OCI-M2 (cell line): Measurements from ENCODE around the gene CYBRD1.
"Not testable (repeated sequence)": the region's sequence is repeated elsewhere in the genome, so short reads cannot be mapped to it uniquely, and the experiment has no call there.

Experiments used
- DNase-seq: peaks from one replicate; lab custom pipeline; 2025; ENCODE audit not compliant: unreplicated experiment; lab: John Stamatoyannopoulos, UW

CYBRD1 gene

GRCh38 chr2:171522052-171522787, at the start of gene CYBRD1:
CYBRD1 (plus strand) TSS chr2:171522474; CDS start chr2:171522546, 72 bp downstream.
- no peak for DNase-seq

DNA sequence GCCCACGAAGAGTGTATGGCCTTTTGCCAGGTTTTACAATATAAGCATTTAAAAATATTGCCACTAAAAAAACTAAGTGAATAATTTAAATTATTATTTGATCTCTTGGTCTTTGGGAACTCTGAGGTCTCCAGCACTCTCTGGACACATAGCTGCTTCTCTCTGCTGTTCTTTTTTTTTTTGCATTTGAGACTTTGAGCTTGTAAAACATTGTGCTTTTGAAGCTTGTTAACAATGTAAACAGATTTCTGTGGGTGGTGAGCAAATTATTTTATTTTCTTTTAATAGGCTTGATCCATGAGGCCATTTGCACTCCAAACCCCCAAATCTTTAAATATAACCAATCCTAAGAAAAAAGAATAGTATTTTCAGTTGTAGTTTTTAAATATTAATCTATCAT, 46.3 kb upstream of the CYBRD1 start:
- no peak for DNase-seq

- DNase-seq: no peak
Observed at GRCh38 chr2:171478345-171478744, 43.9 kb upstream of the CYBRD1 start.

DNA sequence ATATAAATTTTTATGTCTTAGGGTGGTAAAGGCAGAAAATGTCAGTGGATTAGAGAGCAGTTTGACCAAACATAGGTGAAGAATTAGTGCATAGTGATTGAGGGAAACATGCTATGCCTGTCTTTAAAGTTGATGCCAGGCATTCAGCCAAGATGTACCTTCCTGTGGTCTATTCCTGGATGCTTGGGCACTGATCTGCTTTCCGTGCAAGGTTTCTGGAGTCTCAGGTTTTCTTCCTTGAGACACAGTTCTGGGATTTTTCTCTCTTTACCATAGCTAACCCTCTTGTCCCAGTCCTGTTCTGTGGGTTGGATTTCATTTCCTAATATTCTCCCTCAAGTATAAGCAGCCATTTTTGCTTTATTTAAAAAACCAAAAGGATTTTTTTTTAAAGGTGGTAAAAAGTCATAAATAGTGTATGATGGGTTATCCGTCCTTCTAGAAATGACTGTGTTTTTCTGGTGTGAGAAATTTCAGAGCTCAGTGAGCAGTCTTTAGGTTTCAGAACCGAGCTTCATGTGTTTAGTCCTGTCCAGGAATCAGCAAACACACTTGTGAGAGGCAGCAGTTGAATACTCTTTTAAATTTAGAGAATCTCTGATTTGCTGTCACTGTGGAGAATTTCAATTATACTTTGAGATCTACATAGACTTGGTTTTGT, 43.0 kb upstream of the CYBRD1 start:
- DNase-seq: no peak

DNA sequence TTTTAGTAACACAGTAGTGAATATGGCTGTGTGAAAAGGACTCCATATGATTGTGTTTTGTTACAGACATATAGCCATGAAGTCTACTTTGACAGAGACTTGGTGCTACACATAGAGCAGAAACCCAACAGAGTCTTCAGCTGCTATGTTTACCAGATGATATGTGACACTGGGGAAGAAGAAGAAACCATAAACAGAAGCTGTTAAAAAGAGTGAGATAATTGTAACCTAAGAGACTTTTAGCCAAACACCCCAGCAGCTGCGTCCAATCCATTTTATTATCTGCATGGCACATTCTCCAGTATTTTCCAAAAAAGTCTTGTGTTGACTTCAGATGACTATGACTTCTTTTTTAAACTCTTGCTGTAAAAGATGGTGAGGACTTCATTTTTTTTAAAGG, 41.4 kb upstream of the CYBRD1 start:
- peak; percentile 15 for DNase-seq

GRCh38 chr2:171482308-171482707, 40.0 kb upstream of the CYBRD1 start:
- no peak for DNase-seq

DNA sequence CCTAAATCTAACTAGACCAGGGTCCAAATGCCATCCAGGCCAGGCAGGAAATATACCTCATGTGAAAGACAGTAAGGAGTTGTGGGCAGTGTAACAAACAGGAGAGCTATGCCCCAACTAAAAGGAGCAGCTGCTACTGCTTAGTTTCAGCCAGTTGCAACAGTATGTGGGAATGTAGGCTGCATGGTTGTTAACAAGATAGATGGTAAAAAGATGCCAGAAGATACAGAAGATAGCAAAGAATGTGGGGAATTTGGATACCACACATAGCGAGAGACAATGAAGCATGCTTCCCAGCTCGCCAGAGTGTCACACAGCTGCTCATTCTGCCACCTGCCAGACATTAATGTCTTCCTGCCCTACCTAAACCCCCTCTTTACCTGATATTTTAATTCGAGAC, 39.4 kb upstream of the CYBRD1 start:
- no peak for DNase-seq

DNA sequence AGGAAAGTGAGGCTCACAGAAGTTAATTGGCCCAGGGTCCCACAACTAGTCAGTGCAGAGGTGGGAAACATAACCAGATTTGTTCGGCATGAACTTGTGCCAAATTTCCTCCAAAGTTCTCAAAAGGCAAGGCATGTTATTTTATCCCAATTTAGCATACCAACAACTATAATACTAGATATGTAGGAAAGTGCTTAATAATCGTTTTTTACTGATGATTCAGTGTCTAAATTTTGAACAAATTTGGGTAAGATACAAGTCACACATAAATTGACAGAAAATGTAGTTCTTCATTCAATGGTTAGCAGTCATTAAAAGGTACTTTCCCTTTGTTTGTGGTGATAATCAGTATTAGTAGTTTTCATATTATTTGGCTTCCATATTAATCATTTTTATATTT, 38.5 kb upstream of the CYBRD1 start:
- DNase-seq: no peak

DNA sequence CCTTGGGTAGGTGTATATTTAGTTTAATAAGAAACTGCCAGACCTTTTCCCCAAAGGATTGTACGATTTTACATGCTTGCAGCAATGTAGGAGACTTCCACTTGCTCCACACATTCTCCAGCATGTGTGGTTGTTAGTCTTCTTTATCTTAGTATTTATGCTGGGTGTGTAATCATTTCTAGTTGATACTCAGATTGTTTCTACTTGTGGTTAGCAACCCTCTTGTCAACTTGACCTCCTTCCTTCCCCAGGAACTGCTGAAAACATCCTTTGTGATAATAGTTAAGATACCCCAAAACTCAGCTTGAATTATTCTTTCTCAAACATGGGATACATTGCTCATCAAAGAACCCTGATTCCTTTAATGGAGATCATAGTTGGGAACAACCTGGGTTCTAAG, 37.2 kb upstream of the CYBRD1 start:
- no peak for DNase-seq

DNA sequence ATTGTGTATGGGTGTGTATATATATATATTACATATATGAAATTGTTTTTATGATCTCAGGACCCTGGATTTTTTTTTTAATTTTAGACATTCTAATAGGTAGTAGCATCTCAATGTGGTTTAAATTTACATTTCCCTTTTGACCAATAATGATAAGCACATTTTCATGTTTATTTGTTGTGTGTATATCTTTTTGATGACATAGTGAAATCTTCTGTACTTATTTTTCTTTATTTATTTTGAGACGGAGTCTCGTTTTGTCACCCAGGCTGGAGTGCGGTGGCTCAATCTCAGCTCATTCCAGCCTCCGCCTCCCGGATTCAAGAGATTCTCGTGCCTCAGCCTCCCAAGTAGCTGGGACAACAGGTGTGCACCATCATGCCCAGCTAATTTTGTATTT, 35.1 kb upstream of the CYBRD1 start:
- DNase-seq: no peak

DNA sequence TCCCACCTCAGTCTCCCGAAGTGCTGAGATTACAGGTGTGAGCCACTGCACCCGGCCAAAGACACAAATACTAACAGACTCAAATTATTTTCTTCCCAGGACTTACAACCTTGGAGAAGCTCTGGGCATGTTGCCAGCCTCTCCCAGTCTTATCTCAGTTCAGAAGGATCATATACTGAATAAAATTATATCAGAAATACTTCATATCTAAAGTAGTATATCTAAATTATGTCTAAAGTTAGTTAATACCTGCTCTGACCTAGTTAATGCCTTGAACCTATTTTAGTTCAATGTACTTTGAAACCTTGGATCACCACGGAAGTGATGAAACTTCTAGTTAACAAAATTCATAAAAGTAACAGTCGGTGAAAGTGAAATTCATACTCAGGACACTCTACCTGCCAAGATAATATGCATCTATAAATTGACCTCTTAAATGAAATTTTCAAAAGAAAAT, 34.4 kb upstream of the CYBRD1 start:
- DNase-seq: no peak

DNA sequence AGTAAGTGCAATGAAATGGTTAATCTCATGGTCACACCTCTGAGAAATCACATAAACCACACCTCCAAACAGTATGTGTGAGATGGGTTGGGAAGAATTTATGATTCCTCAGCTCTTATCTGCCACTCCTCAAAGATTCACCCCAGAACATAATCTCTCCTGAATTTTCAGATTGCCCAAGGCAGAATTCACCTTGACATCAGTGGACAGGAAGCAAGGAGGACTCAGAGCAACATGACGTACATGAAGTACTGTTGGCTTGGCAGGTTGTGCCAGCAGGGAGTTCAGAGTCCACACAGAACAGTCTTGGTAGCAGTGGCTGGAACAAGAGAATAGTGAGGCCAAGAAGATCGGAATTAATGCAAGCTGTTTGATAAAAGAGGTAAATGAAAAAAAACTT, 31.7 kb upstream of the CYBRD1 start:
- no peak for DNase-seq

GRCh38 chr2:171491292-171491691, 31.0 kb upstream of the CYBRD1 start:
- no peak for DNase-seq

GRCh38 chr2:171492664-171493063, 29.6 kb upstream of the CYBRD1 start:
- no peak for DNase-seq

DNA sequence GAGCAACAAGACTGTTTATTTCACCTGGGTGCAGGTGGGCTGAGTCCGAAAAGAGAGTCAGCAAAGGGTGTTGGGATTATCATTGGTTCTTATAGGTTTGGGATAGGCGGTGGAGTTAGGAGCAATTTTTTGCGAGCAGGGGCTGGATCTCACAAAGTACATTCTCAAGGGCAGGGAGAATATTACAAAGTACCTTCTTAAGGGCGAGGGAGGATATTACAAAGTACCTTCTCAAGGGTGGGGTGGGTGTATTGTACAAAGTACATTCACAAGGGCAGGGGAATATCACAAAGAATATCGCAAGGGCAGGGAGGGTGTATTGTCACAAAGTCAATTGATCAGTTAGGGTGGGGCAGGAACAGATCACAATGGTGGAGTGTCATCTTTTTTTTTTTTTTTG, 24.6 kb upstream of the CYBRD1 start:
- DNase-seq: not testable (repeated sequence)

- no peak for DNase-seq
Observed at GRCh38 chr2:171505374-171505773, 16.9 kb upstream of the CYBRD1 start.

- DNase-seq: no peak
Observed at GRCh38 chr2:171509945-171510731, 12.1 kb upstream of the CYBRD1 start.

DNA sequence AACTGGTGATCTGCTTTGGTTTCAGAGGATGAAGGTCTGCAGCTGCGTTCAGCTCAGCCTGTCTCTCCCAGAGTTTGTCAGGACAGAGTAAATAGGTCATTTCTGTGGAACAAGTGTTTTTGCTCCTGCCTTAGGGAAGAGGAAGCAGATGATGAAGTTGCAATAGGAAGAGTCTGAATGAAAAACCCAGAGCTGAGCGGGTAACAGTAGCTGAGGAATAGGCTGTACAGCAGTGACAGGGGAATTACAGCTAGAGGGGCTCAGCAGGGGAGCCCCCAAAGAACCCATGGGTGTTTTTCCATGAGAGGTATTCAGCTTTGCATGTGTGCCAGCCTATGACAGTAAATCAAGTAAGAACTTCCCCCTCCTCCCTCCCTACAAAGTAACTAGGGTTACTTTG, 10.3 kb upstream of the CYBRD1 start:
- DNase-seq: no peak

DNA sequence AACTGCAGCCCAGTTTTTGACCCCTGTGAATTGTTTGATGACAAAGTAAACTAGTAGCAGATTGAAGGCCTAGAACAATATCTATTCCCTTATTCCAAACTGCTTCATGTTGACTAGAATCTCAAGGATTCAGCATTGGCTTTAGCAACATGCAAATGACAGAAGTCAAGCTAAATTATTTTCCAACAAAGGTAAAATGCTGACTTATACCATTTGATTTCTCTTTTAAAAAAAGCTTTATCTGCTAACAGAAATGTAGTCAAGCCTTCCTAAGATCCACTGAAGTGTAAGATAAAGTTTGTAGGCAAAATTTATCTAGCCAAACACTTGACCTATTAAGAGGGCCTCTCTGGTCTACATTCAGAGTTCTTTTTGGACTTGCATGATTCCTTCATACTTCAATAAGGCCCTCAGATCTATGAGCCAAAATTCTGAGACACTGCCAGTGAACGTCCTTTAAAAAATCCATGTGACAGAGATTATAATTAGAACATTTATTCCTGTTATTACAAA, 9.5 kb upstream of the CYBRD1 start:
- no peak for DNase-seq

DNA sequence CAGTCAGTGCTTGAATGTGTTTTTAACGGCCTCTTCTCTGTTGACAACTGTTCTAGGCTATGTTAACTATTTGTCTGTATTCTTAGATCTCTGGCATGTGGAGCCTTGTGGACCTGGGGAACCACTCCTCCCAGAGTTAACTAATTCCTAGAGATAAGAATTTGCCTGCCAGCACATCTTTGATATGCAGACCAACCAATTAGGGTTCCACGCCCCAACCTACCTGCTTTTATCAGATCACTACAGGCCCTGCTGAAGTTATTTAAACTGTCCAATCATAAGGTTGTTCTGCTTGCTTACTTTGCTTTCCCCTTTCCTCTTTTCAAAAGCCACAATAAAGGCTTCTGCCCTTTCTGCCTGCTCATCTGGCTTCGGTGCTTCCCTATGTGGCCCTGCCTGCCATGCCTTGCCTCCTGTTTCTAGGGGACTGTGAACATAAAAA, 8.5 kb upstream of the CYBRD1 start:
- DNase-seq: peak; percentile 47

DNA sequence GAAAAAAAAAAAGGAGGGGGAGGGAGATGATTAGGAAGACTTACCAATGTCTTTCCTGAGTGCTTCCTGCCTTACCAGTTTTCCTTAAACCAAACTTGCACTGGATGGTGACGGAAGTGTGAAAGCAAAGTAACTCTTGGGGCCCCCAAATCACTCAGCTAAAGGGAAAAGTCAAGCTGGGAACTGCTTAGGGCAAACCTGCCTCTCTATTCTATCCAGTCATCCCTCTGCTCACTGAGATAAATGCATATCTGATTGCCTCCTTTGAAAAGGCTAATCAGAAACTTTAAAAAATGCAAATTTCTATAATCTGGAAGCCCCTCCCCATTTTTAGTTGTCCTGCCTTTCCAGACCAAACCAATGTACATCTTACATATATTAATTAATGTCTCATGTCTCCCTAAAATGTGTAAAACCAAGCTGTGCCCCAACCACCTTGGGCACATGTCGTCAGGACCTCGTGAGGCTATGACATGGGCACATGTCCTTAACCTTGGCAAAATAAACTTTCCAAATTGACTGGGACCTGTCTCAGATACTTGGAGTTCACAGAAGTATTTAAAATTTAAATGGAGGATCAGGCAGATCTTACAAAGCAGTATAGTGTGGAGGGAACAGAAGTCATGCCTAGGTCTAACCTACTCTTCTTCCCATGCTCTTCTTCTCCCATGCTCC, 7.2 kb upstream of the CYBRD1 start:
- no peak for DNase-seq
